ENCODE measurements around the gene CCDC33.
A peak's percentile ranks its signal among the peaks of the same experiment; 100 is the strongest.

Gene CCDC33

GRCh38 chr15:74369084-74369745 lies 133.1 kb downstream of the CCDC33 start:
- DNase-seq, result no peak

- no peak for DNase-seq
Observed at GRCh38 chr15:74369756-74370155, 133.6 kb downstream of the CCDC33 start.

- DNase-seq, result no peak
Observed at GRCh38 chr15:74370471-74370870, 134.3 kb downstream of the CCDC33 start.

- DNase-seq, result no peak
Observed at GRCh38 chr15:74373056-74373650, 137.0 kb downstream of the CCDC33 start.

- peak; percentile 77 for DNase-seq
Observed at GRCh38 chr15:74373731-74374647, 137.9 kb downstream of the CCDC33 start.

- no peak for DNase-seq
Observed at GRCh38 chr15:74374648-74375302, 138.6 kb downstream of the CCDC33 start.

- peak; percentile 30 for DNase-seq
Observed at GRCh38 chr15:74375303-74375693, 139.2 kb downstream of the CCDC33 start.

- DNase-seq, result no peak
Observed at GRCh38 chr15:74376226-74376625, 140.1 kb downstream of the CCDC33 start.

- DNase-seq, result no peak
Observed at GRCh38 chr15:74376825-74377581, 140.9 kb downstream of the CCDC33 start.

- DNase-seq, result no peak
Observed at GRCh38 chr15:74377831-74378766, 142.0 kb downstream of the CCDC33 start.

- DNase-seq, result no peak
Observed at GRCh38 chr15:74378848-74379247, 142.7 kb downstream of the CCDC33 start.

GRCh38 chr15:74380361-74381189 lies 144.4 kb downstream of the CCDC33 start:
- DNase-seq, result no peak

- no peak for DNase-seq
Observed at GRCh38 chr15:74381190-74381453, 145.0 kb downstream of the CCDC33 start.

- DNase-seq, result no peak
Observed at GRCh38 chr15:74381481-74381880, 145.4 kb downstream of the CCDC33 start.

GRCh38 chr15:74382004-74382816 lies 146.1 kb downstream of the CCDC33 start:
- peak; percentile 30 for DNase-seq

GRCh38 chr15:74383286-74383685 lies 147.2 kb downstream of the CCDC33 start:
- no peak for DNase-seq

- DNase-seq, result no peak
Observed at GRCh38 chr15:74383695-74384565, 147.8 kb downstream of the CCDC33 start.

- no peak for DNase-seq
Observed at GRCh38 chr15:74384566-74384880, 148.4 kb downstream of the CCDC33 start.

All from NCI-H2029 (cell line).